SU-DHL-6 (cell line): ENCODE data around the gene MDM2.

Experiments
- H2AFZ ChIP-seq: fragments of 200-600 bp; sonication (generic); 2 replicates; pipeline ENCODE4 v1.6.1; 2014; ENCODE audit warnings: low read depth, mild to moderate bottlenecking, moderate library complexity, mixed read lengths, antibody characterized with exemption, low read length; ENCODE audit not compliant: severe bottlenecking
- H3F3A ChIP-seq: fragments of 200-600 bp; shearing (Covaris generic); 2 replicates; pipeline ENCODE4 v1.6.0; 2016; ENCODE audit warnings: antibody characterized with exemption, mild to moderate bottlenecking; ENCODE audit not compliant: insufficient read depth
- H3K27ac ChIP-seq: fragments of 200-600 bp; sonication (generic); 2 replicates; pipeline ENCODE4 v1.5.1; 2016; ENCODE audit warnings: low read depth, mild to moderate bottlenecking, low read length, moderate library complexity, mixed read lengths
- H3K27me3 ChIP-seq: fragments of 200-600 bp; sonication (generic), shearing (Covaris generic); 2 replicates; pipeline ENCODE4 v1.6.0; 2014; ENCODE audit warnings: mild to moderate bottlenecking, low read length
- H3K36me3 ChIP-seq: fragments of 200-600 bp; sonication (generic); 2 replicates; pipeline ENCODE4 v1.6.1; 2014; ENCODE audit warnings: mild to moderate bottlenecking, low read length, mixed read lengths
- H3K4me2 ChIP-seq: fragments of 300-600, 200-600 bp; shearing (Covaris generic), sonication (generic); 2 replicates; pipeline ENCODE4 v1.6.0; 2014; ENCODE audit warnings: low read length, low read depth, mild to moderate bottlenecking; ENCODE audit not compliant: poor library complexity, severe bottlenecking
- H3K4me3 ChIP-seq: fragments of 200-600 bp; sonication (generic); 2 replicates; pipeline ENCODE4 v1.5.1; 2014; ENCODE audit warnings: antibody characterized with exemption, low read length, mild to moderate bottlenecking, mixed read lengths; ENCODE audit not compliant: insufficient read depth, poor library complexity, severe bottlenecking
- H3K79me2 ChIP-seq: fragments of 200-600 bp; sonication (generic); 2 replicates; pipeline ENCODE4 v1.6.1; 2014; ENCODE audit warnings: mild to moderate bottlenecking, low read length, moderate library complexity; ENCODE audit not compliant: insufficient read depth
- H3K9ac ChIP-seq: fragments of 200-600 bp; sonication (generic); 2 replicates; pipeline ENCODE4 v1.7.0; 2014; ENCODE audit warnings: mild to moderate bottlenecking, low read length
- H3K9me2 ChIP-seq: fragments of 200-600 bp; sonication (generic); replicated peaks from 2 replicates; pipeline ENCODE4 v1.6.1; 2014; ENCODE audit warnings: low read length; ENCODE audit not compliant: insufficient read depth
- H3K9me3 ChIP-seq: fragments of 200-600 bp; sonication (generic); 2 replicates; pipeline ENCODE4 v1.6.1; 2014; ENCODE audit warnings: low read length, mixed read lengths; ENCODE audit not compliant: insufficient read depth
- H4K20me1 ChIP-seq: fragments of 200-600 bp; sonication (generic); 2 replicates; pipeline ENCODE4 v1.6.1; 2014; ENCODE audit warnings: low read depth, mild to moderate bottlenecking, antibody characterized with exemption, low read length, moderate library complexity, mixed read lengths
- CTCF ChIP-seq: fragments of 200-600 bp; sonication (generic); IDR thresholded peaks from one replicate; pipeline ENCODE4 v1.5.1; 2017; ENCODE audit warnings: antibody characterized with exemption, mild to moderate bottlenecking, low read length, moderate library complexity; ENCODE audit not compliant: insufficient read depth, poor library complexity, severe bottlenecking
- EZH2phosphoT487 ChIP-seq: fragments of 200-600 bp; sonication (generic), shearing (Covaris generic); conservative IDR thresholded peaks from 2 replicates; pipeline ENCODE4 v1.6.1; 2018; ENCODE audit warnings: mild to moderate bottlenecking, antibody characterized with exemption, low read length, moderate library complexity, mixed read lengths

Gene MDM2

GRCh38 chr12:68884251-68884650, 76.3 kb downstream of the MDM2 start:
- no peak overlapping the region for H2AFZ ChIP-seq
- no peaks in the 10 kb centered on the region for H4K20me1 ChIP-seq
- TF ChIP-seq CTCF (no peak), EZH2phosphoT487 (no peak)
- no peaks in the 10 kb centered on the region for H3K36me3 ChIP-seq
- H3K27ac ChIP-seq = no peak overlapping the region
- H3F3A ChIP-seq = peaks cover 13% of the 10 kb centered on the region; the same call in 1 of the 2 replicates
- H3K79me2 ChIP-seq = no peaks in the 10 kb centered on the region
- no peaks in the 10 kb centered on the region for H3K9me2 ChIP-seq
- H3K9ac ChIP-seq = no peak overlapping the region
- H3K27me3 ChIP-seq = no peaks in the 10 kb centered on the region
- no peaks in the 10 kb centered on the region for H3K9me3 ChIP-seq
- H3K4me3 ChIP-seq = no peak overlapping the region
- H3K4me2 ChIP-seq = no peak overlapping the region

DNA sequence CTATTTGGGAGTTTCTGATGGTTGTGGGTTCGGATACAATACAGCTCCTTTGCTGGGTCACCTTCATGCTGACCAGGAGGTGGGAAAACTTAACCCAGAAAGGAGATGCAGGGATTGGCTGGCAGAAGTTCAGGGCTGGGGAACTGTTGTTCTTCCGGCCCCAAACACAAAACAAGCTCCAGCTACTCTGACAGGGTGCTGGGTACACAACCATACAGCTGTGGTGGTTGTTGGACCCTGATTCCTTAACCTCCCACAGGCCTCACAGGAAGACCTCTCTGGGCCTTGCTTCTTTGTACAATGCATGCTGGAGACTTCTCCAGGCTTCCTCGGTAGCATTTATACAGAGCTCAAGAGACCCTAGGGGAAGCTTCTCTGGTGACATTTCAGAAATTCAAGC, 77.4 kb downstream of the MDM2 start:
- H3K4me2 ChIP-seq = no peak overlapping the region
- H3K36me3 ChIP-seq = no peaks in the 10 kb centered on the region
- H3K9me2 ChIP-seq = no peaks in the 10 kb centered on the region
- H3K9ac ChIP-seq = no peak overlapping the region
- H4K20me1 ChIP-seq = no peaks in the 10 kb centered on the region
- peaks cover 13% of the 10 kb centered on the region; the same call in 1 of the 2 replicates for H3F3A ChIP-seq
- H3K27me3 ChIP-seq = no peaks in the 10 kb centered on the region
- no peak overlapping the region for H3K27ac ChIP-seq
- no peak overlapping the region for H3K4me3 ChIP-seq
- TF ChIP-seq EZH2phosphoT487 (no peak), CTCF (no peak)
- H3K9me3 ChIP-seq = no peaks in the 10 kb centered on the region
- no peak overlapping the region for H2AFZ ChIP-seq
- H3K79me2 ChIP-seq = no peaks in the 10 kb centered on the region

- Histone ChIP-seq H3K27me3 (no peaks in the 10 kb centered on the region), H2AFZ (no peak overlapping the region), H3K27ac (no peak overlapping the region), H3F3A (peaks cover 13% of the 10 kb centered on the region; the same call in 1 of the 2 replicates), H3K9me3 (no peaks in the 10 kb centered on the region), H3K4me3 (no peak overlapping the region), H3K79me2 (no peaks in the 10 kb centered on the region), H3K4me2 (no peak overlapping the region), H3K9ac (no peak overlapping the region), H3K36me3 (no peaks in the 10 kb centered on the region), H4K20me1 (no peaks in the 10 kb centered on the region), H3K9me2 (no peaks in the 10 kb centered on the region)
- TF ChIP-seq CTCF (no peak), EZH2phosphoT487 (no peak)
Observed at GRCh38 chr12:68886636-68887572, 78.9 kb downstream of the MDM2 start.
